Measurements from ENCODE around the gene CBARP.

CBARP gene

DNA sequence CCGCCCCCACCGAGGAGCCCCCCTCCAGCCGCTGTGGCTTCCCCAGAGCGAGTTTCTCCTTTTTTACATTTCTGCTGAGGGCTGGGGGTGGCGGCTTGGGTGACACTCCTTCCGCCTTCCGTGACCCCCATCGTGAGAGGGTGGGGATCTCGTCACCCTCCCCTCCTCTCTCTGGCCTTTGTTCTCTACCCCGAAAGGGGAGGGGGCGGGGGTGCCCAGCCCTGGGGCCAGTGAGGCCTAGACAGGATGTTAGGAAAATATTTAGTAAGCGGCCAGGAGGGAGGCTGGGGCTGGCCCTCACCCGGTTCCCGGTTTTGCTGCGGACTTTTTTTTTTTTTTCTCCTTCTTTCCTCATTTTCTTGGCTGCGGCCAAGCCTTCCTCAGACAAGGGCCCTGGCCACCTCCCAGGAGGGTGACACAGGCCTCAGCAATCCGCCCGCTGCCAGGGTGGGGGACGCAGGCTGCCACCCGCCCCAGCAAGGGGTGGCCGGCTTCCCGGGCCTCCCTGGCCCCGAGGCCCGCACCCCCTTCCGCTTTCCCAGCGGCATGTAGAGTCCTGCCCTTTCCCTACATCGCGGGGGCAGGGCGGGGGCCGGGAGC, 14.5 kb upstream of the CBARP start (continued):
- TF ChIP-seq, protein P1, sequence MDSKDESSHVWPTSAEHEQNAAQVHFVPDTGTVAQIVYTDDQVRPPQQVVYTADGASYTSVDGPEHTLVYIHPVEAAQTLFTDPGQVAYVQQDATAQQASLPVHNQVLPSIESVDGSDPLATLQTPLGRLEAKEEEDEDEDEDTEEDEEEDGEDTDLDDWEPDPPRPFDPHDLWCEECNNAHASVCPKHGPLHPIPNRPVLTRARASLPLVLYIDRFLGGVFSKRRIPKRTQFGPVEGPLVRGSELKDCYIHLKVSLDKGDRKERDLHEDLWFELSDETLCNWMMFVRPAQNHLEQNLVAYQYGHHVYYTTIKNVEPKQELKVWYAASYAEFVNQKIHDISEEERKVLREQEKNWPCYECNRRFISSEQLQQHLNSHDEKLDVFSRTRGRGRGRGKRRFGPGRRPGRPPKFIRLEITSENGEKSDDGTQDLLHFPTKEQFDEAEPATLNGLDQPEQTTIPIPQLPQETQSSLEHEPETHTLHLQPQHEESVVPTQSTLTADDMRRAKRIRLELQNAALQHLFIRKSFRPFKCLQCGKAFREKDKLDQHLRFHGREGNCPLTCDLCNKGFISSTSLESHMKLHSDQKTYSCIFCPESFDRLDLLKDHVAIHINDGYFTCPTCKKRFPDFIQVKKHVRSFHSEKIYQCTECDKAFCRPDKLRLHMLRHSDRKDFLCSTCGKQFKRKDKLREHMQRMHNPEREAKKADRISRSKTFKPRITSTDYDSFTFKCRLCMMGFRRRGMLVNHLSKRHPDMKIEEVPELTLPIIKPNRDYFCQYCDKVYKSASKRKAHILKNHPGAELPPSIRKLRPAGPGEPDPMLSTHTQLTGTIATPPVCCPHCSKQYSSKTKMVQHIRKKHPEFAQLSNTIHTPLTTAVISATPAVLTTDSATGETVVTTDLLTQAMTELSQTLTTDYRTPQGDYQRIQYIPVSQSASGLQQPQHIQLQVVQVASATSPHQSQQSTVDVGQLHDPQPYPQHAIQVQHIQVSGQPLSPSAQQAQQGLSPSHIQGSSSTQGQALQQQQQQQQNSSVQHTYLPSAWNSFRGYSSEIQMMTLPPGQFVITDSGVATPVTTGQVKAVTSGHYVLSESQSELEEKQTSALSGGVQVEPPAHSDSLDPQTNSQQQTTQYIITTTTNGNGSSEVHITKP (tag by site-specific recombination; IDR thresholded peaks at IDR 0.05), result peak; percentile 22; the same call in 1 of the 2 replicates
- TF ChIP-seq, protein P2, sequence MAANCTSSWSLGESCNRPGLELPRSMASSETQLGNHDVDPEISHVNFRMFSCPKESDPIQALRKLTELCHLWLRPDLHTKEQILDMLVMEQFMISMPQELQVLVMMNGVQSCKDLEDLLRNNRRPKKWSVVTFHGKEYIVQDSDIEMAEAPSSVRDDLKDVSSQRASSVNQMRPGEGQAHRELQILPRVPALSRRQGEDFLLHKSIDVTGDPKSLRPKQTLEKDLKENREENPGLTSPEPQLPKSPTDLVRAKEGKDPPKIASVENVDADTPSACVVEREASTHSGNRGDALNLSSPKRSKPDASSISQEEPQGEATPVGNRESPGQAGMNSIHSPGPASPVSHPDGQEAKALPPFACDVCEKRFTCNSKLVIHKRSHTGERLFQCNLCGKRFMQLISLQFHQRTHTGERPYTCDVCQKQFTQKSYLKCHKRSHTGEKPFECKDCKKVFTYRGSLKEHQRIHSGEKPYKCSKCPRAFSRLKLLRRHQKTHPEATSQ (tag by site-specific recombination; IDR thresholded peaks at IDR 0.05), result peak; percentile 73; the same call in 1 of the 2 replicates
- TF ChIP-seq, protein P3, sequence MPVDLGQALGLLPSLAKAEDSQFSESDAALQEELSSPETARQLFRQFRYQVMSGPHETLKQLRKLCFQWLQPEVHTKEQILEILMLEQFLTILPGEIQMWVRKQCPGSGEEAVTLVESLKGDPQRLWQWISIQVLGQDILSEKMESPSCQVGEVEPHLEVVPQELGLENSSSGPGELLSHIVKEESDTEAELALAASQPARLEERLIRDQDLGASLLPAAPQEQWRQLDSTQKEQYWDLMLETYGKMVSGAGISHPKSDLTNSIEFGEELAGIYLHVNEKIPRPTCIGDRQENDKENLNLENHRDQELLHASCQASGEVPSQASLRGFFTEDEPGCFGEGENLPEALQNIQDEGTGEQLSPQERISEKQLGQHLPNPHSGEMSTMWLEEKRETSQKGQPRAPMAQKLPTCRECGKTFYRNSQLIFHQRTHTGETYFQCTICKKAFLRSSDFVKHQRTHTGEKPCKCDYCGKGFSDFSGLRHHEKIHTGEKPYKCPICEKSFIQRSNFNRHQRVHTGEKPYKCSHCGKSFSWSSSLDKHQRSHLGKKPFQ (tag by site-specific recombination; IDR thresholded peaks at IDR 0.05), result no peak
- TF ChIP-seq, protein P4, sequence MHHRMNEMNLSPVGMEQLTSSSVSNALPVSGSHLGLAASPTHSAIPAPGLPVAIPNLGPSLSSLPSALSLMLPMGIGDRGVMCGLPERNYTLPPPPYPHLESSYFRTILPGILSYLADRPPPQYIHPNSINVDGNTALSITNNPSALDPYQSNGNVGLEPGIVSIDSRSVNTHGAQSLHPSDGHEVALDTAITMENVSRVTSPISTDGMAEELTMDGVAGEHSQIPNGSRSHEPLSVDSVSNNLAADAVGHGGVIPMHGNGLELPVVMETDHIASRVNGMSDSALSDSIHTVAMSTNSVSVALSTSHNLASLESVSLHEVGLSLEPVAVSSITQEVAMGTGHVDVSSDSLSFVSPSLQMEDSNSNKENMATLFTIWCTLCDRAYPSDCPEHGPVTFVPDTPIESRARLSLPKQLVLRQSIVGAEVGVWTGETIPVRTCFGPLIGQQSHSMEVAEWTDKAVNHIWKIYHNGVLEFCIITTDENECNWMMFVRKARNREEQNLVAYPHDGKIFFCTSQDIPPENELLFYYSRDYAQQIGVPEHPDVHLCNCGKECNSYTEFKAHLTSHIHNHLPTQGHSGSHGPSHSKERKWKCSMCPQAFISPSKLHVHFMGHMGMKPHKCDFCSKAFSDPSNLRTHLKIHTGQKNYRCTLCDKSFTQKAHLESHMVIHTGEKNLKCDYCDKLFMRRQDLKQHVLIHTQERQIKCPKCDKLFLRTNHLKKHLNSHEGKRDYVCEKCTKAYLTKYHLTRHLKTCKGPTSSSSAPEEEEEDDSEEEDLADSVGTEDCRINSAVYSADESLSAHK (tag by site-specific recombination; IDR thresholded peaks at IDR 0.05), result no peak
- TF ChIP-seq KLF16 (tag by site-specific recombination; IDR thresholded peaks at IDR 0.05) (0 out of 2 replicates have a peak, but pooled peaks have one; percentile 33), KLF10 (tag by site-specific recombination; IDR thresholded peaks at IDR 0.05) (no peak; the same call in 1 of the 2 replicates), ZSCAN23 (tag by site-specific recombination; IDR thresholded peaks at IDR 0.05) (no peak), ZBTB17 (tag by site-specific recombination; IDR thresholded peaks at IDR 0.05) (no peak), GLIS1 (tag by site-specific recombination; IDR thresholded peaks at IDR 0.05) (no peak; the same call in 1 of the 2 replicates), ZNF768 (tag by site-specific recombination; IDR thresholded peaks at IDR 0.05) (no peak), ZFP41 (tag by site-specific recombination; IDR thresholded peaks at IDR 0.05; ENCODE audit: borderline replicate concordance) (no peak), ZNF791 (tag by site-specific recombination; IDR thresholded peaks at IDR 0.05) (no peak), SP7 (tag by site-specific recombination; IDR thresholded peaks at IDR 0.05) (0 out of 2 replicates have a peak, but pooled peaks have one; percentile 18), SALL2 (tag by site-specific recombination; IDR thresholded peaks at IDR 0.05; ENCODE audit: borderline replicate concordance) (no peak), IKZF3 (tag by site-specific recombination; IDR thresholded peaks at IDR 0.05) (peak; percentile 61), WT1 (tag by site-specific recombination; IDR thresholded peaks at IDR 0.05) (peak; percentile 43), ZNF140 (tag by site-specific recombination; IDR thresholded peaks at IDR 0.05) (no peak), KLF8 (tag by site-specific recombination; IDR thresholded peaks at IDR 0.05) (peak; percentile 71), ZBTB7A (tag by site-specific recombination; IDR thresholded peaks at IDR 0.05; ENCODE audit: low read depth) (peak; percentile 29; the same call in 1 of the 2 replicates), ZNF529 (tag by site-specific recombination; IDR thresholded peaks at IDR 0.05; ENCODE audit: insufficient replicate concordance) (no peak), EGR2 (tag by site-specific recombination; IDR thresholded peaks at IDR 0.05; ENCODE audit: low read depth) (peak; percentile 77; the same call in 1 of the 2 replicates)
- TF ChIP-seq, protein P5, sequence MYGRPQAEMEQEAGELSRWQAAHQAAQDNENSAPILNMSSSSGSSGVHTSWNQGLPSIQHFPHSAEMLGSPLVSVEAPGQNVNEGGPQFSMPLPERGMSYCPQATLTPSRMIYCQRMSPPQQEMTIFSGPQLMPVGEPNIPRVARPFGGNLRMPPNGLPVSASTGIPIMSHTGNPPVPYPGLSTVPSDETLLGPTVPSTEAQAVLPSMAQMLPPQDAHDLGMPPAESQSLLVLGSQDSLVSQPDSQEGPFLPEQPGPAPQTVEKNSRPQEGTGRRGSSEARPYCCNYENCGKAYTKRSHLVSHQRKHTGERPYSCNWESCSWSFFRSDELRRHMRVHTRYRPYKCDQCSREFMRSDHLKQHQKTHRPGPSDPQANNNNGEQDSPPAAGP (tag by site-specific recombination; IDR thresholded peaks at IDR 0.05), result peak; percentile 15; the same call in 1 of the 2 replicates
- TF ChIP-seq, protein P6, sequence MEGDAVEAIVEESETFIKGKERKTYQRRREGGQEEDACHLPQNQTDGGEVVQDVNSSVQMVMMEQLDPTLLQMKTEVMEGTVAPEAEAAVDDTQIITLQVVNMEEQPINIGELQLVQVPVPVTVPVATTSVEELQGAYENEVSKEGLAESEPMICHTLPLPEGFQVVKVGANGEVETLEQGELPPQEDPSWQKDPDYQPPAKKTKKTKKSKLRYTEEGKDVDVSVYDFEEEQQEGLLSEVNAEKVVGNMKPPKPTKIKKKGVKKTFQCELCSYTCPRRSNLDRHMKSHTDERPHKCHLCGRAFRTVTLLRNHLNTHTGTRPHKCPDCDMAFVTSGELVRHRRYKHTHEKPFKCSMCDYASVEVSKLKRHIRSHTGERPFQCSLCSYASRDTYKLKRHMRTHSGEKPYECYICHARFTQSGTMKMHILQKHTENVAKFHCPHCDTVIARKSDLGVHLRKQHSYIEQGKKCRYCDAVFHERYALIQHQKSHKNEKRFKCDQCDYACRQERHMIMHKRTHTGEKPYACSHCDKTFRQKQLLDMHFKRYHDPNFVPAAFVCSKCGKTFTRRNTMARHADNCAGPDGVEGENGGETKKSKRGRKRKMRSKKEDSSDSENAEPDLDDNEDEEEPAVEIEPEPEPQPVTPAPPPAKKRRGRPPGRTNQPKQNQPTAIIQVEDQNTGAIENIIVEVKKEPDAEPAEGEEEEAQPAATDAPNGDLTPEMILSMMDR (tag by site-specific recombination; IDR thresholded peaks at IDR 0.05), result no peak
- TF ChIP-seq, protein P7, sequence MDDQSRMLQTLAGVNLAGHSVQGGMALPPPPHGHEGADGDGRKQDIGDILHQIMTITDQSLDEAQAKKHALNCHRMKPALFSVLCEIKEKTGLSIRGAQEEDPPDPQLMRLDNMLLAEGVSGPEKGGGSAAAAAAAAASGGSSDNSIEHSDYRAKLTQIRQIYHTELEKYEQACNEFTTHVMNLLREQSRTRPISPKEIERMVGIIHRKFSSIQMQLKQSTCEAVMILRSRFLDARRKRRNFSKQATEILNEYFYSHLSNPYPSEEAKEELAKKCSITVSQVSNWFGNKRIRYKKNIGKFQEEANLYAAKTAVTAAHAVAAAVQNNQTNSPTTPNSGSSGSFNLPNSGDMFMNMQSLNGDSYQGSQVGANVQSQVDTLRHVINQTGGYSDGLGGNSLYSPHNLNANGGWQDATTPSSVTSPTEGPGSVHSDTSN (CRISPR knock-in tag; IDR thresholded peaks at IDR 0.05), result no peak
- TF ChIP-seq, protein P8, sequence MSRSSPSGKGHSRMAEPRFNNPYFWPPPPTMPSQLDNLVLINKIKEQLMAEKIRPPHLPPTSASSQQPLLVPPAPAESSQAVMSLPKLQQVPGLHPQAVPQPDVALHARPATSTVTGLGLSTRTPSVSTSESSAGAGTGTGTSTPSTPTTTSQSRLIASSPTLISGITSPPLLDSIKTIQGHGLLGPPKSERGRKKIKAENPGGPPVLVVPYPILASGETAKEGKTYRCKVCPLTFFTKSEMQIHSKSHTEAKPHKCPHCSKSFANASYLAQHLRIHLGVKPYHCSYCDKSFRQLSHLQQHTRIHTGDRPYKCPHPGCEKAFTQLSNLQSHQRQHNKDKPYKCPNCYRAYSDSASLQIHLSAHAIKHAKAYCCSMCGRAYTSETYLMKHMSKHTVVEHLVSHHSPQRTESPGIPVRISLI (tag by site-specific recombination; IDR thresholded peaks at IDR 0.05), result peak; percentile 48; the same call in 1 of the 2 replicates

Data from HEK293 (cell line).